Keratinocyte (primary cell): ENCODE results near the gene TFDP2. TPM values are rescaled to one million over a fixed set of nuclear protein-coding genes. Genes with fewer than 3 reads are reported as not detected.
"Not testable (repeated sequence)": the region's sequence is repeated elsewhere in the genome, so short reads cannot be mapped to it uniquely, and the experiment has no call there.

Experiments used
- DNase-seq: peaks from one replicate; pipeline ENCODE4 v3.0.0-alpha.2; 2011; ENCODE audit warnings: low read depth, missing footprints, low spot score
- FAIRE-seq: peaks from 2 replicates; lab custom pipeline; 2011; peaks lifted over from hg19 to GRCh38; lab: Jason Lieb, UNC
- H2AFZ ChIP-seq: 2 replicates; pipeline ENCODE4 v1.6.0; 2012; ENCODE audit warnings: low read length, control low read depth, inconsistent platforms; ENCODE audit not compliant: control insufficient read depth
- H3K27ac ChIP-seq: 2 replicates; pipeline ENCODE4 v1.5.1; 2011; ENCODE audit warnings: low read length; ENCODE audit not compliant: control insufficient read depth, insufficient read depth
- H3K27me3 ChIP-seq: 3 replicates; pipeline ENCODE4 v1.6.0; 2011; ENCODE audit warnings: low read length; ENCODE audit not compliant: control insufficient read depth, insufficient read depth; ENCODE audit errors: extremely low read depth
- H3K36me3 ChIP-seq, 2 experiments: 2 replicates in 1 of 2; 3 replicates in 1 of 2; pipeline ENCODE4 v1.5.1; 2011; ENCODE audit warnings: low read length in 2 of 2, mild to moderate bottlenecking in 1 of 2; ENCODE audit not compliant: control insufficient read depth in 2 of 2, insufficient read depth in 2 of 2; ENCODE audit errors: extremely low read depth in 1 of 2
- H3K4me1 ChIP-seq: 3 replicates; pipeline ENCODE4 v1.5.1; 2011; ENCODE audit warnings: low read length; ENCODE audit not compliant: control insufficient read depth, insufficient read depth; ENCODE audit errors: extremely low read depth
- H3K4me2 ChIP-seq: 3 replicates; pipeline ENCODE4 v1.6.0; 2011; ENCODE audit warnings: low read depth, low read length; ENCODE audit not compliant: control insufficient read depth, insufficient read depth; ENCODE audit errors: extremely low read depth
- H3K4me3 ChIP-seq, 3 experiments: fragments of 200-600 bp in 1 of 3; sonication (generic) in 1 of 3; 2 replicates in 2 of 3; 3 replicates in 1 of 3; pipeline ENCODE4 v1.5.1; 2011 to 2016; ENCODE audit warnings: low read length in 3 of 3, mild to moderate bottlenecking in 3 of 3, control low read depth in 2 of 3, inconsistent platforms in 1 of 3, low read depth in 1 of 3, mixed read lengths in 1 of 3, mixed run types in 1 of 3, moderate library complexity in 1 of 3; ENCODE audit not compliant: control insufficient read depth in 2 of 3, insufficient read depth in 2 of 3; ENCODE audit errors: extremely low read depth in 1 of 3
- H3K79me2 ChIP-seq: 2 replicates; pipeline ENCODE4 v1.6.0; 2012; ENCODE audit warnings: low read length; ENCODE audit not compliant: control insufficient read depth, insufficient read depth
- H3K9ac ChIP-seq: 3 replicates; pipeline ENCODE4 v1.6.0; 2011; ENCODE audit warnings: low read length; ENCODE audit not compliant: control insufficient read depth, insufficient read depth; ENCODE audit errors: extremely low read depth
- H3K9me1 ChIP-seq: 3 replicates; pipeline ENCODE4 v1.6.0; 2011; ENCODE audit warnings: low read length; ENCODE audit not compliant: control insufficient read depth, insufficient read depth; ENCODE audit errors: extremely low read depth
- H3K9me3 ChIP-seq: 2 replicates; pipeline ENCODE4 v1.5.1; 2012; ENCODE audit warnings: low read depth, low read length; ENCODE audit not compliant: control insufficient read depth
- H4K20me1 ChIP-seq: 3 replicates; pipeline ENCODE4 v1.6.0; 2011; ENCODE audit warnings: low read length; ENCODE audit not compliant: control insufficient read depth, insufficient read depth; ENCODE audit errors: extremely low read depth
- EZH2 ChIP-seq: IDR thresholded peaks from one replicate; pipeline ENCODE4 v1.6.1; 2012; ENCODE audit warnings: inconsistent platforms, mild to moderate bottlenecking, low read length, moderate library complexity
- dilution Hi-C: fragments of 300-500 bp; cut with MboI; formaldehyde crosslinking; loops from one replicate; pipeline ENCODE4 v1.7.0; 2020; ENCODE audit warnings: low sequenced_read_pairs; ENCODE audit not compliant: extremely low pct_ligation_motif_present
- polyA plus RNA-seq, 5 experiments: library from polyadenylated mRNA; depleted of rRNA in 3 of 5; stranded (reverse) in 3 of 5; stranded (forward) in 1 of 5; unstranded in 1 of 5; fragments of >200 nt; gene quantifications; 1 replicate in 1 of 5; 2 replicates in 3 of 5; 3 replicates in 1 of 5; pipeline versions ENCODE4 v1.2.1 to v1.2.3, GENCODE V29; 2011 to 2012; ENCODE audit warnings: missing spikeins in 2 of 5, low read depth in 1 of 5, low replicate concordance in 1 of 5
- TF ChIP-seq, protein P1 (sequence below), 3 experiments: IDR thresholded peaks in 1 of 3; conservative IDR thresholded peaks in 1 of 3; optimal IDR thresholded peaks in 1 of 3; 2 replicates in 2 of 3; 3 replicates in 1 of 3; pipeline versions ENCODE3 to v1.5.1; 2011; ENCODE audit warnings: low read length in 3 of 3, mild to moderate bottlenecking in 3 of 3, moderate library complexity in 2 of 3, control low read depth in 1 of 3, inconsistent platforms in 1 of 3; ENCODE audit not compliant: insufficient read depth in 2 of 3; ENCODE audit errors: extremely low read depth in 1 of 3

Gene TFDP2
- polyA plus RNA-seq, 1 donor (not counting 4 experiments of a cell fraction or from before 2014, with no cell fraction given) = 40.6 TPM

DNA sequence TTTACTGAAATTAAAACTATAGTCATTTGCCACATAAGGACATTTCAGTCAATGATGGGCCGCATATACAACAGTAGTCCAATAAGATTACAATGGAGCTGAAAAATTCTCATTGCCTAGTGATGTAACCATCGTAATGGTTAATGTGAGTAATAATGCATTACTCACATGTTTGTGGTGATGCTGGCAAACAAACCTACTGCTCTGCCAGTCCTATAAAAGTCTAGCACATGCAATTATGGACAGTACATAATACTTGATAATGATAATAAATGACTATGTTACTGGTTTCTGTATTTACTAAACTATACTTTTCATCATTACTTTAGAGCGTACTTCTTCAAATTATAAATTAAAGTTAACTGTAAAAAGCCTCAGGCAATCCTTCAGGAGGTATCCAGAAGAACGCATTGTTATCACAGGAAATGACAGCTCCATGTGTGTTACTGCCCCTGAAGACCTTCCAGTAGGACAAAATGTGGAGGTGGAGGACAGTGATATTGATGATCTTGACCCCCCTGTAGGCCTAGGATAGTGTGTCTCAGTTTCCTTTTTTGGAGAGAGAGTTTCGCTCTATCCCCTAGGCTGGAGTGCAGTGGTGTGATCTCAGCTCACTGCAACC, 170.2 kb downstream of the TFDP2 start:
- TF ChIP-seq EZH2 = no peak
- TF ChIP-seq, protein P1, sequence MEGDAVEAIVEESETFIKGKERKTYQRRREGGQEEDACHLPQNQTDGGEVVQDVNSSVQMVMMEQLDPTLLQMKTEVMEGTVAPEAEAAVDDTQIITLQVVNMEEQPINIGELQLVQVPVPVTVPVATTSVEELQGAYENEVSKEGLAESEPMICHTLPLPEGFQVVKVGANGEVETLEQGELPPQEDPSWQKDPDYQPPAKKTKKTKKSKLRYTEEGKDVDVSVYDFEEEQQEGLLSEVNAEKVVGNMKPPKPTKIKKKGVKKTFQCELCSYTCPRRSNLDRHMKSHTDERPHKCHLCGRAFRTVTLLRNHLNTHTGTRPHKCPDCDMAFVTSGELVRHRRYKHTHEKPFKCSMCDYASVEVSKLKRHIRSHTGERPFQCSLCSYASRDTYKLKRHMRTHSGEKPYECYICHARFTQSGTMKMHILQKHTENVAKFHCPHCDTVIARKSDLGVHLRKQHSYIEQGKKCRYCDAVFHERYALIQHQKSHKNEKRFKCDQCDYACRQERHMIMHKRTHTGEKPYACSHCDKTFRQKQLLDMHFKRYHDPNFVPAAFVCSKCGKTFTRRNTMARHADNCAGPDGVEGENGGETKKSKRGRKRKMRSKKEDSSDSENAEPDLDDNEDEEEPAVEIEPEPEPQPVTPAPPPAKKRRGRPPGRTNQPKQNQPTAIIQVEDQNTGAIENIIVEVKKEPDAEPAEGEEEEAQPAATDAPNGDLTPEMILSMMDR (optimal IDR thresholded peaks at IDR 0.05 in 1 of 3, IDR thresholded peaks at IDR 0.05 in 1 of 3, conservative IDR thresholded peaks at IDR 0.05 in 1 of 3; ENCODE audit: extremely low read depth in 1 of 3, insufficient read depth in 2 of 3, low read length in 3 of 3) = no peak
- Histone ChIP-seq H3K36me3 (no peaks in the 10 kb centered on the region), H3K79me2 (no peaks in the 10 kb centered on the region), H3K4me1 (peaks cover 17% of the 10 kb centered on the region), H3K9me1 (no peaks in the 10 kb centered on the region), H3K4me3 (no peak overlapping the region), H3K27me3 (no peaks in the 10 kb centered on the region), H3K27ac (peak overlapping the region; percentile 10), H3K9me3 (no peaks in the 10 kb centered on the region), H4K20me1 (no peaks in the 10 kb centered on the region), H3K9ac (no peak overlapping the region), H2AFZ (no peak overlapping the region), H3K4me2 (no peak overlapping the region)
- DNase-seq = no peak
- peak; percentile 87 for FAIRE-seq
- dilution Hi-C loops = no loop called here

DNA sequence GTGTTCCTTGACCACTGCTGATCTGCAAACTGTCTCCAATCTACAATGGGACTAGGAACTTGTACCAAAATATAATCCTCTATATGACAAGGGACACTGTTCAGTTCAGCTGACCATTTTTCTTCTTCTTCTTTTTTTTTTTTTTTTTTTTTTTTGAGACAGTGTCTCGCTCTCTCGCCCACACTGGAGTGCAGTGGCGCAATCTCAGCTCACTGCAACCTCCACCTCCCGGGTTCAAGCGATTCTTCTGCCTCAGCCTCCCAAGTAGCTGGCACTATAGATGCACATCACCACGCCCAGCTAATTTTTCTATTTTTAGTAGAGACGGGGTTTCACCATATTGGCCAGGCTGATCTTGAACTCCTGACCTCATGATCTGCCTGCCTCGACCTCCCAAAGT, 174.6 kb downstream of the TFDP2 start:
- H3K36me3 ChIP-seq, H2AFZ ChIP-seq, H3K9ac ChIP-seq, H3K4me2 ChIP-seq, dilution Hi-C loops, H3K9me3 ChIP-seq, DNase-seq, H3K79me2 ChIP-seq, H3K27ac ChIP-seq, FAIRE-seq, H3K27me3 ChIP-seq, H3K4me3 ChIP-seq, H3K9me1 ChIP-seq, H4K20me1 ChIP-seq: not testable (repeated sequence)
- H3K4me1 ChIP-seq = peaks cover 21% of the 10 kb centered on the region

DNA sequence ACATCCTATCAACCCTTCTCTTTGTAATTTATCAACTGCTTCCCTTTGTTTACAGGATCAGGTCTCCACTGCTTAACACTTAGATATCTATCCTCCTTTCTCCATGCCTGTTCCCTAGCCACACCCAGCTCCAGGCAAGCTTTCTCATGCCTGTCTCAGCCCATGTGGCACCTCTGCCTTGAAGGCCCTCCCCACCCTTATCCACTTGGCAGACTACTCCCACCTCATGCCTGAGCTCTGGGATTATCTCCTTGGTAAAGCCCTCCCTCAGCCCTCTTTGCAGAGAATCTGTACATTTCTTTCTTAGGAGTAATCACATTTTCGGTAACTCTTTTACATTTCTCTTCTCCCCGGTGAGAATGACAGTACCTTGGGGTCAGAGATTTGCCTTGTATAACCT, 176.9 kb downstream of the TFDP2 start:
- peaks cover 13% of the 10 kb centered on the region for H3K4me1 ChIP-seq
- H3K27ac ChIP-seq = peak overlapping the region; percentile 7
- peak overlapping the region; percentile 81 for H2AFZ ChIP-seq
- peak overlapping the region in 1 of 3 experiments; percentile 2 for H3K4me3 ChIP-seq
- no peaks in the 10 kb centered on the region for H3K9me1 ChIP-seq
- DNase-seq (no peak), FAIRE-seq (peak; percentile 95)
- TF ChIP-seq, protein P1 (optimal IDR thresholded peaks at IDR 0.05 in 1 of 3, IDR thresholded peaks at IDR 0.05 in 1 of 3, conservative IDR thresholded peaks at IDR 0.05 in 1 of 3; ENCODE audit: extremely low read depth in 1 of 3, insufficient read depth in 2 of 3, low read length in 3 of 3) = no peak
- TF ChIP-seq EZH2 = no peak
- H3K36me3 ChIP-seq = peaks cover 0 to 2% of the 10 kb centered on the region in 2 experiments
- peak overlapping the region; percentile 78 for H3K4me2 ChIP-seq
- no peaks in the 10 kb centered on the region for H3K9me3 ChIP-seq
- H3K9ac ChIP-seq = no peak overlapping the region
- no peaks in the 10 kb centered on the region for H3K79me2 ChIP-seq
- no peaks in the 10 kb centered on the region for H4K20me1 ChIP-seq
- dilution Hi-C loops = no loop called here
- no peaks in the 10 kb centered on the region for H3K27me3 ChIP-seq
